ENCODE results near the gene SLC35E2B. TPM values are rescaled to one million over a fixed set of nuclear protein-coding genes. Genes with fewer than 3 reads are reported as not detected.

Gene SLC35E2B
- total RNA-seq, 2 donors from 2014 or later, result 15.3 to 24.6 TPM

GRCh38 chr1:1619917-1620361 is 72.7 kb downstream of the SLC35E2B start:
- no peak for ATAC-seq
- intact Hi-C loops (cut with DNase I), result no loop called here
- peak; percentile 30 for DNase-seq

GRCh38 chr1:1618396-1619068 is 74.1 kb downstream of the SLC35E2B start:
- ATAC-seq (no peak), DNase-seq (no peak)
- intact Hi-C loops (cut with DNase I), result no loop called here

GRCh38 chr1:1617925-1618324 is 74.7 kb downstream of the SLC35E2B start:
- intact Hi-C loops (cut with DNase I), result no loop called here
- ATAC-seq (no peak), DNase-seq (no peak)

- ATAC-seq, result no peak
- DNase-seq, result no peak
- intact Hi-C loops (cut with DNase I), result no loop called here
These were observed 75.1 kb downstream of the SLC35E2B start for GRCh38 chr1:1617516-1617915.

GRCh38 chr1:1616838-1617237 is 75.8 kb downstream of the SLC35E2B start:
- DNase-seq (peak; percentile 40), ATAC-seq (no peak)
- intact Hi-C loops (cut with DNase I), result no loop called here

- DNase-seq, result peak; percentile 66
- ATAC-seq, result peak; percentile 9 to 32
- intact Hi-C loops (cut with DNase I), result no loop called here
These were observed 76.4 kb downstream of the SLC35E2B start for GRCh38 chr1:1616045-1616790.

- DNase-seq, result peak; percentile 97
- peak; percentile 94 to 96 for ATAC-seq
- intact Hi-C loops (cut with DNase I), result loop anchor here in 1 of 2 donors (2.0 kb wide), 1 partner anchor 41 kb away; the partner anchor contains the start of gene SSU72
These were observed 77.1 kb downstream of the SLC35E2B start, which contains the start of gene MIB2 for GRCh38 chr1:1615256-1616044. TSS of gene MIB2 (plus strand) at chr1:1615500. CDS start at chr1:1623453, 7,953 bp downstream.

- intact Hi-C loops (cut with DNase I), result loop anchor here in 1 of 2 donors (2.0 to 5.0 kb wide), 2 partner anchors 40 to 53 kb away; partner anchors contain the start of gene SSU72
- DNase-seq (no peak), ATAC-seq (no peak)
These were observed 77.7 kb downstream of the SLC35E2B start for GRCh38 chr1:1614954-1615255.

- ATAC-seq, result peak in 1 of 2 donors; percentile 10
- peak; percentile 59 for DNase-seq
- intact Hi-C loops (cut with DNase I), result loop anchor here in 1 of 2 donors (2.0 to 5.0 kb wide), 2 partner anchors 40 to 52 kb away; partner anchors contain the start of gene SSU72
These were observed 78.2 kb downstream of the SLC35E2B start for GRCh38 chr1:1614204-1614953.

- DNase-seq (no peak), ATAC-seq (no peak)
- intact Hi-C loops (cut with DNase I), result loop anchor here in 1 of 2 donors (2.0 to 5.0 kb wide), 2 partner anchors 39 to 51 kb away; partner anchors contain the start of gene SSU72
These were observed 79.0 kb downstream of the SLC35E2B start for GRCh38 chr1:1613509-1614082.

- DNase-seq (no peak), ATAC-seq (no peak)
- intact Hi-C loops (cut with DNase I), result loop anchor here in 1 of 2 donors (5.0 kb wide), 1 partner anchor 50 kb away; no protein-coding TSS in a partner anchor
These were observed 80.5 kb downstream of the SLC35E2B start for GRCh38 chr1:1612104-1612400.

- intact Hi-C loops (cut with DNase I), result loop anchor here in 1 of 2 donors (5.0 kb wide), 1 partner anchor 48 kb away; no protein-coding TSS in a partner anchor
- no peak for ATAC-seq
- DNase-seq, result no peak
These were observed 81.8 kb downstream of the SLC35E2B start for GRCh38 chr1:1610796-1611195.

- intact Hi-C loops (cut with DNase I), result loop anchor here in 1 of 2 donors (5.0 kb wide), 1 partner anchor 48 kb away; no protein-coding TSS in a partner anchor
- DNase-seq, result no peak
- ATAC-seq, result no peak
These were observed 82.6 kb downstream of the SLC35E2B start for GRCh38 chr1:1609822-1610485.

Other genes with a start within 250 kb of the SLC35E2B start
- 1 to 10 TPM; 1.7 to 2.4 TPM for gene ATAD3C, start 243.1 kb downstream of the SLC35E2B start, total RNA-seq
- 1 to 10 TPM; 6.9 to 7.3 TPM for gene ATAD3B, start 221.0 kb downstream of the SLC35E2B start, total RNA-seq
- 10 to 100 TPM; 14.1 to 24.3 TPM for gene ATAD3A, start 180.6 kb downstream of the SLC35E2B start, total RNA-seq
- gene TMEM240, start 152.2 kb downstream of the SLC35E2B start, total RNA-seq, result 1 to 10 TPM; 4.6 to 5.4 TPM
- 100 to 1,000 TPM; 107 to 118 TPM for gene SSU72, start 117.9 kb downstream of the SLC35E2B start, total RNA-seq
- 1 to 10 TPM; 1.3 to 2.5 TPM for gene FNDC10, start 92.7 kb downstream of the SLC35E2B start, total RNA-seq
- 10 to 100 TPM; 56.4 to 58.1 TPM for gene MIB2, start 77.3 kb downstream of the SLC35E2B start, total RNA-seq
- 10 to 100 TPM in 1 of 2 donors, 1 to 10 TPM in 1; 9.5 to 11.0 TPM for gene MMP23B, start 60.6 kb downstream of the SLC35E2B start, total RNA-seq
- gene CDK11B, start 33.8 kb downstream of the SLC35E2B start, total RNA-seq, result 10 to 100 TPM; 17.0 to 18.8 TPM
- gene CDK11A, start 31.6 kb upstream of the SLC35E2B start, total RNA-seq, result 10 to 100 TPM; 19.1 to 21.1 TPM
- 10 to 100 TPM; 39.4 to 53.9 TPM for gene NADK, start 85.7 kb upstream of the SLC35E2B start, total RNA-seq
- gene GNB1, start 198.3 kb upstream of the SLC35E2B start, total RNA-seq, result 100 to 1,000 TPM; 188 to 206 TPM
- gene CALML6, start 222.5 kb upstream of the SLC35E2B start, total RNA-seq, result under 1 TPM in 1 of 2 donors, not detected in 1; 0.21 TPM
- under 1 TPM; 0.68 to 0.82 TPM for gene TMEM52, start 226.5 kb upstream of the SLC35E2B start, total RNA-seq

Data from left cardiac atrium (tissue), 4 donors.